ENCODE results near the gene C12orf76.

- TF ChIP-seq RAD21 (CRISPR knock-in tag; conservative IDR thresholded peaks at IDR 0.05 in 1 of 2, IDR thresholded peaks at IDR 0.05 in 1 of 2) (no peak), CTCF (IDR thresholded peaks at IDR 0.05 in 2 of 3, conservative IDR thresholded peaks at IDR 0.05 in 1 of 3; ENCODE audit: insufficient read depth in 2 of 3, low read depth in 1 of 3, low read length in 3 of 3) (no peak)
Measured at GRCh38 chr12:110024051-110024450, 24.3 kb downstream of the C12orf76 start.

Data from K562 (cell line).